AG04450 (cell line): ENCODE measurements around the gene B3GAT3. TPM values are rescaled to one million over a fixed set of nuclear protein-coding genes. Genes with fewer than 3 reads are reported as not detected.

Source experiments
- CTCF ChIA-PET: fragments of 300-600, 350-600 bp; formaldehyde crosslinking; extraction: SDS; loops from one replicate; lab custom pipeline; 2022; ENCODE audit warnings: antibody characterized with exemption, inconsistent platforms; lab: Charles Lee
- POLR2A ChIA-PET: fragments of 350-600 bp; formaldehyde crosslinking; extraction: SDS; loops from one replicate; lab custom pipeline; 2021; ENCODE audit warnings: antibody characterized with exemption, inconsistent platforms; lab: Yijun Ruan, JAX
- DNase-seq: peaks from one replicate; pipeline ENCODE4 v3.0.0-alpha.2; 2011; ENCODE audit warnings: low read depth, low spot score
- H3K27ac ChIP-seq: one replicate; pipeline ENCODE4 v1.5.1; 2012; ENCODE audit warnings: low read depth, low read length, control low read depth
- H3K27me3 ChIP-seq: one replicate; pipeline ENCODE4 v1.6.0; 2012; ENCODE audit warnings: low read length; ENCODE audit not compliant: control insufficient read depth, insufficient read depth
- H3K4me3 ChIP-seq: 2 replicates; pipeline ENCODE4 v1.5.1; 2011; ENCODE audit warnings: mild to moderate bottlenecking, low read depth, low read length, control low read depth
- H3K9me3 ChIP-seq: 2 replicates; pipeline ENCODE4 v1.5.1; 2012; ENCODE audit warnings: low read length; ENCODE audit not compliant: control insufficient read depth, insufficient read depth
- polyA plus RNA-seq: library from polyadenylated mRNA; depleted of rRNA; stranded (reverse); fragments of >200 nt; gene quantifications from 2 replicates; pipeline ENCODE4 v1.2.3, GENCODE V29; 2011
- TF ChIP-seq, protein P1 (sequence below): IDR thresholded peaks from 2 replicates; pipeline ENCODE4 v1.5.1; 2011; ENCODE audit warnings: low read depth, low read length, control low read depth, inconsistent platforms

B3GAT3 gene
- polyA plus RNA-seq, 1 experiment: 14.5 TPM

DNA sequence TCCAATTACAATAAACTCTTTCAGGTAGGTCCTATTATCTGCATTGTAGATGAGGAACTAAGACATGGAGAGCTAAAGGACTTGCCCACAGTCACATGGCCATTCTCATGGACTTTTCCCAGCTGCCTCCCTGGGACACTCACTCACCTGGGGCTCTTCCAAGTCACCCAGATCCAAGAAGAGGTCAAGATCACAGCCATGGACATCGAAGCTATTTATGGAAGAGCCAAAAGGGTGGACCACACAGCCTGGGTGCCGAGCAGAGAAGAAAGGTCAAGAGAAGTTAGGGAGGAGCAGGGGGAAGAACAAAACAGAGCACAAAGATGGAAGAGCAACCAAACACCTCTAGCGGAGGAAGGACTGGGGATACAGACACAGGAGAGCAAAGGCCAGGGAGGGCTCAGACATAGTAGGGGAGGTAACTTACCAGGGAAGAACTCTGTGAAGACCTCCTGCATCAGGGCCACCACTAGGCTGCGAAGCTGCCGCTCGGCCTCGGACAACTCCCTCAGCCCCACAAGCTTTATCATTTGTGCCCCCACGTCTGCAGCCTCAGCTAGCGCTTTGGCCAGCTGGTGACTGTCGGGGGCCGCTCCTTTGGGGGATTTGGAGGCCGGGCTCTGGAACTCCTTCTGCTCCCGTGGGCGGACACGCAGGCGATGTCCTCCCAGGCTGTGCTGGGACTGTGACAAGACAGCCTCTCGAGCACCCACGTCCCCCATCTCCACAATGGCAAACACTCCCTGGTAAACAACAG lies 40.6 kb downstream of the B3GAT3 start:
- TF ChIP-seq, protein P1, sequence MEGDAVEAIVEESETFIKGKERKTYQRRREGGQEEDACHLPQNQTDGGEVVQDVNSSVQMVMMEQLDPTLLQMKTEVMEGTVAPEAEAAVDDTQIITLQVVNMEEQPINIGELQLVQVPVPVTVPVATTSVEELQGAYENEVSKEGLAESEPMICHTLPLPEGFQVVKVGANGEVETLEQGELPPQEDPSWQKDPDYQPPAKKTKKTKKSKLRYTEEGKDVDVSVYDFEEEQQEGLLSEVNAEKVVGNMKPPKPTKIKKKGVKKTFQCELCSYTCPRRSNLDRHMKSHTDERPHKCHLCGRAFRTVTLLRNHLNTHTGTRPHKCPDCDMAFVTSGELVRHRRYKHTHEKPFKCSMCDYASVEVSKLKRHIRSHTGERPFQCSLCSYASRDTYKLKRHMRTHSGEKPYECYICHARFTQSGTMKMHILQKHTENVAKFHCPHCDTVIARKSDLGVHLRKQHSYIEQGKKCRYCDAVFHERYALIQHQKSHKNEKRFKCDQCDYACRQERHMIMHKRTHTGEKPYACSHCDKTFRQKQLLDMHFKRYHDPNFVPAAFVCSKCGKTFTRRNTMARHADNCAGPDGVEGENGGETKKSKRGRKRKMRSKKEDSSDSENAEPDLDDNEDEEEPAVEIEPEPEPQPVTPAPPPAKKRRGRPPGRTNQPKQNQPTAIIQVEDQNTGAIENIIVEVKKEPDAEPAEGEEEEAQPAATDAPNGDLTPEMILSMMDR: no peak
- ChIA-PET CTCF (no interaction called here), POLR2A (interaction anchor here (2.0 kb wide), 1 partner anchor 10 kb away, joined by 6 read pairs; the partner anchor contains the start of gene TUT1)
- no peak overlapping the region for H3K4me3 ChIP-seq
- H3K9me3 ChIP-seq: no peaks in the 10 kb centered on the region
- H3K27ac ChIP-seq: no peak overlapping the region
- H3K27me3 ChIP-seq: no peaks in the 10 kb centered on the region
- no peak for DNase-seq

DNA sequence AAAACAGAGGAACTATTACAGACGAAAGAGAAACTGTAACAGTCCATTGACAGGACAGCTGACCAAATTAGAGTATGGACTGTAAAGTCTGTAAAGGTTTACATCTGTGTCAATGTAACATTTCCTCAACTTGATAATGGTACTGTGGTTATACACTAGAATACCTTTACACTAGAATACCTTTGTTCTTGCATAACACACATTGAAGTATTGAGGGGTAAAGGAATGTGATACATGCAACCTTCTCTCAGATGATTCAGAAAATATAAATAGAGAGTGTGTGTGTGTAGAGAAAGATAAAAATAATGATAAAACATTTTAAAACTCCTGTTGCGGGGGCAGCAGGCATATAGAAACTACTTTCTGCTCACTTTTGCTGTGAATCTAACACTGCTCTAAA lies 42.5 kb downstream of the B3GAT3 start:
- H3K27me3 ChIP-seq: no peaks in the 10 kb centered on the region
- ChIA-PET POLR2A (interaction anchor here (0.7 to 1.3 kb wide), 2 partner anchors 12 to 111 kb away, joined by 3 to 7 read pairs; partner anchors contain the start of gene TUT1), CTCF (interaction anchor here (0.6 kb wide), 1 partner anchor 15 kb away, joined by 6 read pairs; no protein-coding TSS in a partner anchor)
- H3K9me3 ChIP-seq: no peaks in the 10 kb centered on the region; the same call in 1 of the 2 replicates
- H3K4me3 ChIP-seq: no peak overlapping the region
- H3K27ac ChIP-seq: no peak overlapping the region
- TF ChIP-seq, protein P1: no peak
- DNase-seq: no peak

DNA sequence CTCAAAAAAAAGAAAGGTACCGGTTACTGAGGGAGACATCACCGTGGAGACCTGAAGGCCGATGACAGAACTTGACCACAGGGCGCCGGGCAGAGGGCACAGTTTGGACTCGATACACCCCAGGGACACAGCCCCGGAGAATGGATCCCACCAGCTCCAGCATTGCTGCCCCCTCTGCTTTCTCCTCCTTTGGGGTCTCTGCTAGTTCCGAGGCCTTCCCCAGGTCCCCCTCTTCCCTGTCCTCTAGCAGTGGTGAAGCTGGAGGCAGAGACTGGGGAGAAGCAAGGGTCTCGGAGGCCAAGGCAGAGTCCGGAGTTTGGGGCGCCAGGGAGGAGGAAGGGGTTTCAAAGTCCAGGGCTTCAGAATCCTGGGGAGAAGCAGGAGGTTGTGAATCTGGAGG lies 43.2 kb downstream of the B3GAT3 start:
- DNase-seq: no peak
- TF ChIP-seq, protein P1: no peak
- ChIA-PET POLR2A (interaction anchor here (1.3 kb wide), 1 partner anchor 13 kb away, joined by 7 read pairs; the partner anchor contains the start of gene TUT1), CTCF (interaction anchor here (1.5 kb wide), 1 partner anchor 102 kb away, joined by 3 read pairs; no protein-coding TSS in a partner anchor)
- H3K9me3 ChIP-seq: no peaks in the 10 kb centered on the region; the same call in 1 of the 2 replicates
- H3K4me3 ChIP-seq: no peak overlapping the region
- no peaks in the 10 kb centered on the region for H3K27me3 ChIP-seq
- H3K27ac ChIP-seq: no peak overlapping the region

DNA sequence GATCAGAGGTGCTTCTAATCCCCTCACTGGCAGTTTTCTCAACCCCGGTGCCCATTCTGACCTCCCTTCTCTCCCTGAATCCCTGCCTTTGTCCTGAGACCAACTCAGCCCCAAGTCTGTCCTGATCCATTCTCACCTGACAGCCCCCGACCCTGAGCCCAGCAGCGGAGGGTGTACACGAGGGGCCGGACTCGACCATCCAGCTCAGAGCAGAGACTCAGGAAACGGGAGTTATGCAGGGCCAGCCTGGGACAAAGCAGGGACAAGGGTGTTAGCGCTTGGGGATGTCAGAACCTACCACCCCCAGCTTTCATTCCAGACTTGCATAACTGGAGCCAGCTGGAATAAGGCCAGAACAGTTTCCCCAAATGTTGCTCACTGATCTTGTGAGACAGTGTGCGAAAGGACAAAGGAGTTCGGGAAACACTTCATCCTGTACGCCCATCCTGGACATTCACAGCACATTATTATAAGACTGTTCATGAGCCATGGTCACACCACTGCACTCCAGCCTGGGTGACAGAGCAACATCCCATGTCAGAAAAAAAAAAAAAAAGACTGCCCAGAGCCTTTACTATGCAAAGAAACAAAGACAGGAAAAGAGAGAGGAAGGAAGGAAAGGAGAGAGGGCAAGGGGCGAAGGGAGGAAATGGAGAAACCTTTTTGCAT lies 44.6 kb downstream of the B3GAT3 start:
- TF ChIP-seq, protein P1: no peak
- CTCF ChIA-PET: interaction anchor here (1.5 kb wide), 2 partner anchors 104 to 153 kb away, joined by 3 to 4 read pairs; no protein-coding TSS in a partner anchor
- H3K4me3 ChIP-seq: no peak overlapping the region
- DNase-seq: no peak
- no peak overlapping the region for H3K27ac ChIP-seq
- POLR2A ChIA-PET: no interaction called here
- no peaks in the 10 kb centered on the region for H3K27me3 ChIP-seq
- no peaks in the 10 kb centered on the region; the same call in 1 of the 2 replicates for H3K9me3 ChIP-seq
